WTC11 (cell line): ENCODE results near the gene TMEM134. TPM values are rescaled to one million over a fixed set of nuclear protein-coding genes. Genes with fewer than 3 reads are reported as not detected.

ENCODE experiments used
- ATAC-seq: fragments of 200-7000 bp; cut with Tn5 transposase; 2 replicates; pipeline ENCODE4 v1.10.0; 2021; ENCODE audit warnings: mild to moderate bottlenecking, moderate library complexity
- CTCF ChIA-PET: fragments of 300-600 bp; sonication (Branson Sonifier 250); formaldehyde crosslinking; loops from one replicate; lab custom pipeline; 2021; ENCODE audit warnings: antibody characterized with exemption; lab: Charles Lee
- POLR2A ChIA-PET: fragments of 350-600 bp; sonication (Branson Sonifier 250); formaldehyde crosslinking; loops from one replicate; lab custom pipeline; 2021; ENCODE audit warnings: antibody characterized with exemption; lab: Charles Lee
- DNase-seq: peaks from one replicate; pipeline ENCODE4 v3.0.0; 2021; ENCODE audit warnings: low spot score
- H3K27ac Mint-ChIP-seq: 2 replicates; pipeline ENCODE4 v1.8.0; 2021; ENCODE audit warnings: mixed read lengths
- H3K27me3 Mint-ChIP-seq: 2 replicates; pipeline ENCODE4 v1.8.0; 2021; ENCODE audit warnings: low read depth, mild to moderate bottlenecking, moderate library complexity, mixed read lengths
- H3K36me3 Mint-ChIP-seq: 2 replicates; pipeline ENCODE4 v1.8.0; 2021; ENCODE audit warnings: mixed read lengths
- H3K4me1 Mint-ChIP-seq: 2 replicates; pipeline ENCODE4 v1.8.0; 2022; ENCODE audit warnings: mixed read lengths
- H3K4me3 Mint-ChIP-seq: 2 replicates; pipeline ENCODE4 v1.8.0; 2021; ENCODE audit warnings: mild to moderate bottlenecking, moderate library complexity, mixed read lengths
- H3K9me3 Mint-ChIP-seq: 2 replicates; pipeline ENCODE4 v1.8.0; 2021; ENCODE audit warnings: mixed read lengths
- CBFB ChIP-seq: sonication (generic); formaldehyde crosslinking; IDR thresholded peaks from 2 replicates; pipeline ENCODE4 v1.8.1; 2022; ENCODE audit warnings: mild to moderate bottlenecking, low read depth, missing genetic modification reagents
- CREM ChIP-seq: sonication (generic); formaldehyde crosslinking; IDR thresholded peaks from 2 replicates; pipeline ENCODE4 v1.8.1; 2022; ENCODE audit warnings: mild to moderate bottlenecking, missing genetic modification reagents, moderate library complexity
- ETV6 ChIP-seq: sonication (generic); formaldehyde crosslinking; IDR thresholded peaks from 2 replicates; pipeline ENCODE4 v1.8.1; 2022; ENCODE audit warnings: mild to moderate bottlenecking, missing genetic modification reagents
- FOXK1 ChIP-seq: sonication (generic); formaldehyde crosslinking; IDR thresholded peaks from 2 replicates; pipeline ENCODE4 v1.8.0; 2022; ENCODE audit warnings: mild to moderate bottlenecking, moderate library complexity, missing genetic modification reagents
- GTF2I ChIP-seq: fragments of 250-450 bp; sonication (Bioruptor Pico); conservative IDR thresholded peaks from 2 replicates; pipeline ENCODE4 v1.4.0; 2021; ENCODE audit warnings: mild to moderate bottlenecking
- MYBL2 ChIP-seq: sonication (generic); formaldehyde crosslinking; IDR thresholded peaks from 2 replicates; pipeline ENCODE4 v1.8.1; 2023; ENCODE audit warnings: mild to moderate bottlenecking, moderate library complexity, missing genetic modification reagents
- NFATC4 ChIP-seq: fragments of 250-450 bp; sonication (Bioruptor Pico); IDR thresholded peaks from 2 replicates; pipeline ENCODE4 v1.9.0; 2021; ENCODE audit warnings: mild to moderate bottlenecking
- NFE2L1 ChIP-seq: sonication (generic); formaldehyde crosslinking; IDR thresholded peaks from 2 replicates; pipeline ENCODE4 v1.8.1; 2023; ENCODE audit warnings: missing genetic modification reagents
- OVOL2 ChIP-seq: fragments of 250-450 bp; sonication (Bioruptor Pico); IDR thresholded peaks from 2 replicates; pipeline ENCODE4 v1.9.0; 2021; ENCODE audit warnings: mild to moderate bottlenecking, borderline replicate concordance
- RORB ChIP-seq: fragments of 250-450 bp; sonication (Bioruptor Pico); IDR thresholded peaks from 2 replicates; pipeline ENCODE4 v1.9.0; 2021; ENCODE audit warnings: mild to moderate bottlenecking
- SOX15 ChIP-seq: fragments of 250-450 bp; sonication (Bioruptor Pico); IDR thresholded peaks from 2 replicates; pipeline ENCODE4 v1.9.0; 2021; ENCODE audit warnings: mild to moderate bottlenecking
- TEAD1 ChIP-seq: sonication (generic); formaldehyde crosslinking; IDR thresholded peaks from 2 replicates; pipeline ENCODE4 v1.8.0; 2022; ENCODE audit warnings: mild to moderate bottlenecking, missing genetic modification reagents
- ZBTB21 ChIP-seq: sonication (generic); formaldehyde crosslinking; IDR thresholded peaks from 2 replicates; pipeline ENCODE4 v1.8.1; 2023; ENCODE audit warnings: mild to moderate bottlenecking, missing genetic modification reagents, borderline replicate concordance
- ZNF317 ChIP-seq: sonication (generic); formaldehyde crosslinking; IDR thresholded peaks from 2 replicates; pipeline ENCODE4 v1.8.1; 2023; ENCODE audit warnings: low read depth, mild to moderate bottlenecking, moderate library complexity, missing genetic modification reagents, borderline replicate concordance
- ZNF423 ChIP-seq: fragments of 250-450 bp; sonication (Bioruptor Pico); IDR thresholded peaks from 2 replicates; pipeline ENCODE4 v2.1.2; 2022; ENCODE audit warnings: mild to moderate bottlenecking, moderate library complexity
- total RNA-seq: library from RNA; stranded (reverse); gene quantifications from 3 replicates; pipeline ENCODE4 v1.2.3, GENCODE V29; 2021
- TF ChIP-seq, protein P1 (sequence below): sonication (generic); formaldehyde crosslinking; IDR thresholded peaks from 2 replicates; pipeline ENCODE4 v1.8.0; 2023; ENCODE audit warnings: missing genetic modification reagents
- TF ChIP-seq, protein P2 (sequence below): sonication (generic); formaldehyde crosslinking; IDR thresholded peaks from 2 replicates; pipeline ENCODE4 v1.8.1; 2022; ENCODE audit warnings: low read depth, mild to moderate bottlenecking, moderate library complexity, missing genetic modification reagents, borderline replicate concordance
- TF ChIP-seq, protein P3 (sequence below): sonication (generic); formaldehyde crosslinking; conservative IDR thresholded peaks from 2 replicates; pipeline ENCODE4 v1.8.1; 2022; ENCODE audit warnings: mild to moderate bottlenecking, missing genetic modification reagents
- TF ChIP-seq, protein P4 (sequence below): sonication (generic); formaldehyde crosslinking; IDR thresholded peaks from 2 replicates; pipeline ENCODE4 v1.8.0; 2022; ENCODE audit warnings: mild to moderate bottlenecking, missing genetic modification reagents
- TF ChIP-seq, protein P5 (sequence below): sonication (generic); formaldehyde crosslinking; IDR thresholded peaks from 2 replicates; pipeline ENCODE4 v1.8.1; 2022; ENCODE audit warnings: mild to moderate bottlenecking, missing genetic modification reagents, moderate library complexity, borderline replicate concordance
- TF ChIP-seq, protein P6 (sequence below): sonication (generic); formaldehyde crosslinking; IDR thresholded peaks from 2 replicates; pipeline ENCODE4 v1.8.1; 2022; ENCODE audit warnings: low read depth, missing genetic modification reagents, borderline replicate concordance
- TF ChIP-seq, protein P7 (sequence below): fragments of 250-450 bp; sonication (Bioruptor Pico); IDR thresholded peaks from 2 replicates; pipeline ENCODE4 v1.8.0; 2021; ENCODE audit warnings: mild to moderate bottlenecking
- TF ChIP-seq, protein P8 (sequence below): sonication (generic); formaldehyde crosslinking; IDR thresholded peaks from 2 replicates; pipeline ENCODE4 v1.8.0; 2022; ENCODE audit warnings: mild to moderate bottlenecking, missing genetic modification reagents

TMEM134 gene
- total RNA-seq, 1 experiment from 2014 or later: 55.6 TPM

DNA sequence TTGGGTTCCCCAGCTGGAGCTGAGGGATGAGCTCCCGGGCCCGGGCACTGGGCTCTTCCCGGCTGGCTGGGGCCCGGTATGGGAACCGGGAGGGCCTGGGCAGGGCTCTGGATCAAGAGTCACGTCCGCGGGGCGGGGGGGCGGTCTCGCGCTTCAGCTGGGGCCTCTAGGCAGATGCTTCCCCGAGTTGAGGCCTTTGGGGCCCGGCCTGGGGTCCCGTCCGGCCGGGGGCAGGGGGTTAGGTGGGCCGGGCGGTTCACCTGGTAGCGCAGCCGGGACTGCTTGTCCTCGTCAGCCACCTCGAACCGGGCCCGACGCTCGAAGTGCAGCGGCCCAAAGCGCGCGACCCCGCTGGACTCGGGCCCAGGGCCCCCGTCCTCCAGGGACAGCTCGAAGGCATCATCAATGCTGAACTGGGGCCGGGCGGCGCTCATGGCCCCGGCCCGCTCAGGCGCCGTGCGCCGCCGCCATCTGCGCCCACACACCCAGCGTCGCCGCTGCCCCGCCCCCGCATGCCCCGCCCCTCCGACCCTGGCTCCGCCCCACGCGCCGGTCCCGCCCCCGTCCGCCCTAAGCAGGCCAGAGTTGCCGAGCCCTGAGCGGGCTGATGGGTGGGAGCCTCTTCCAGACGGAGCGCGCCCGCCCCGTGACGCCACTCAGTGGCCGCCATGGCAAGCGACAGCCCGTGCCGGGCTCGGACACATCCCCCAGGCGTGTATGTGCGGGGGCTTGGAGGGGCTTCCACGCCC is at the start of gene TMEM134 (continued):
- 0 out of 2 replicates have a peak, but pooled peaks have one; percentile 47 for TF ChIP-seq ETV6 (CRISPR knock-in tag)
- no peak for TF ChIP-seq ZBTB21
- TF ChIP-seq, protein P1, sequence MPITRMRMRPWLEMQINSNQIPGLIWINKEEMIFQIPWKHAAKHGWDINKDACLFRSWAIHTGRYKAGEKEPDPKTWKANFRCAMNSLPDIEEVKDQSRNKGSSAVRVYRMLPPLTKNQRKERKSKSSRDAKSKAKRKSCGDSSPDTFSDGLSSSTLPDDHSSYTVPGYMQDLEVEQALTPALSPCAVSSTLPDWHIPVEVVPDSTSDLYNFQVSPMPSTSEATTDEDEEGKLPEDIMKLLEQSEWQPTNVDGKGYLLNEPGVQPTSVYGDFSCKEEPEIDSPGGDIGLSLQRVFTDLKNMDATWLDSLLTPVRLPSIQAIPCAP (CRISPR knock-in tag): no peak
- TF ChIP-seq, protein P2, sequence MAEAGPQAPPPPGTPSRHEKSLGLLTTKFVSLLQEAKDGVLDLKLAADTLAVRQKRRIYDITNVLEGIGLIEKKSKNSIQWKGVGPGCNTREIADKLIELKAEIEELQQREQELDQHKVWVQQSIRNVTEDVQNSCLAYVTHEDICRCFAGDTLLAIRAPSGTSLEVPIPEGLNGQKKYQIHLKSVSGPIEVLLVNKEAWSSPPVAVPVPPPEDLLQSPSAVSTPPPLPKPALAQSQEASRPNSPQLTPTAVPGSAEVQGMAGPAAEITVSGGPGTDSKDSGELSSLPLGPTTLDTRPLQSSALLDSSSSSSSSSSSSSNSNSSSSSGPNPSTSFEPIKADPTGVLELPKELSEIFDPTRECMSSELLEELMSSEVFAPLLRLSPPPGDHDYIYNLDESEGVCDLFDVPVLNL (CRISPR knock-in tag): no peak
- no peak for TF ChIP-seq NFE2L1
- TF ChIP-seq GTF2I (CRISPR knock-in tag): no peak
- no peak for TF ChIP-seq RORB (CRISPR knock-in tag)
- no peak for TF ChIP-seq OVOL2
- no peak for TF ChIP-seq ZNF423 (CRISPR knock-in tag)
- TF ChIP-seq, protein P3, sequence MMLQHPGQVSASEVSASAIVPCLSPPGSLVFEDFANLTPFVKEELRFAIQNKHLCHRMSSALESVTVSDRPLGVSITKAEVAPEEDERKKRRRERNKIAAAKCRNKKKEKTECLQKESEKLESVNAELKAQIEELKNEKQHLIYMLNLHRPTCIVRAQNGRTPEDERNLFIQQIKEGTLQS: no peak
- TF ChIP-seq, protein P4, sequence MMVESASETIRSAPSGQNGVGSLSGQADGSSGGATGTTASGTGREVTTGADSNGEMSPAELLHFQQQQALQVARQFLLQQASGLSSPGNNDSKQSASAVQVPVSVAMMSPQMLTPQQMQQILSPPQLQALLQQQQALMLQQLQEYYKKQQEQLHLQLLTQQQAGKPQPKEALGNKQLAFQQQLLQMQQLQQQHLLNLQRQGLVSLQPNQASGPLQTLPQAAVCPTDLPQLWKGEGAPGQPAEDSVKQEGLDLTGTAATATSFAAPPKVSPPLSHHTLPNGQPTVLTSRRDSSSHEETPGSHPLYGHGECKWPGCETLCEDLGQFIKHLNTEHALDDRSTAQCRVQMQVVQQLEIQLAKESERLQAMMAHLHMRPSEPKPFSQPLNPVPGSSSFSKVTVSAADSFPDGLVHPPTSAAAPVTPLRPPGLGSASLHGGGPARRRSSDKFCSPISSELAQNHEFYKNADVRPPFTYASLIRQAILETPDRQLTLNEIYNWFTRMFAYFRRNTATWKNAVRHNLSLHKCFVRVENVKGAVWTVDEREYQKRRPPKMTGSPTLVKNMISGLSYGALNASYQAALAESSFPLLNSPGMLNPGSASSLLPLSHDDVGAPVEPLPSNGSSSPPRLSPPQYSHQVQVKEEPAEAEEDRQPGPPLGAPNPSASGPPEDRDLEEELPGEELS: 0 out of 2 replicates have a peak, but pooled peaks have one; percentile 47
- TF ChIP-seq, protein P5, sequence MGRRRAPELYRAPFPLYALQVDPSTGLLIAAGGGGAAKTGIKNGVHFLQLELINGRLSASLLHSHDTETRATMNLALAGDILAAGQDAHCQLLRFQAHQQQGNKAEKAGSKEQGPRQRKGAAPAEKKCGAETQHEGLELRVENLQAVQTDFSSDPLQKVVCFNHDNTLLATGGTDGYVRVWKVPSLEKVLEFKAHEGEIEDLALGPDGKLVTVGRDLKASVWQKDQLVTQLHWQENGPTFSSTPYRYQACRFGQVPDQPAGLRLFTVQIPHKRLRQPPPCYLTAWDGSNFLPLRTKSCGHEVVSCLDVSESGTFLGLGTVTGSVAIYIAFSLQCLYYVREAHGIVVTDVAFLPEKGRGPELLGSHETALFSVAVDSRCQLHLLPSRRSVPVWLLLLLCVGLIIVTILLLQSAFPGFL: no peak
- no peak for TF ChIP-seq CBFB
- no peak; the same call in 1 of the 2 replicates for TF ChIP-seq CREM
- TF ChIP-seq SOX15 (CRISPR knock-in tag): no peak
- TF ChIP-seq NFATC4 (CRISPR knock-in tag): no peak

DNA sequence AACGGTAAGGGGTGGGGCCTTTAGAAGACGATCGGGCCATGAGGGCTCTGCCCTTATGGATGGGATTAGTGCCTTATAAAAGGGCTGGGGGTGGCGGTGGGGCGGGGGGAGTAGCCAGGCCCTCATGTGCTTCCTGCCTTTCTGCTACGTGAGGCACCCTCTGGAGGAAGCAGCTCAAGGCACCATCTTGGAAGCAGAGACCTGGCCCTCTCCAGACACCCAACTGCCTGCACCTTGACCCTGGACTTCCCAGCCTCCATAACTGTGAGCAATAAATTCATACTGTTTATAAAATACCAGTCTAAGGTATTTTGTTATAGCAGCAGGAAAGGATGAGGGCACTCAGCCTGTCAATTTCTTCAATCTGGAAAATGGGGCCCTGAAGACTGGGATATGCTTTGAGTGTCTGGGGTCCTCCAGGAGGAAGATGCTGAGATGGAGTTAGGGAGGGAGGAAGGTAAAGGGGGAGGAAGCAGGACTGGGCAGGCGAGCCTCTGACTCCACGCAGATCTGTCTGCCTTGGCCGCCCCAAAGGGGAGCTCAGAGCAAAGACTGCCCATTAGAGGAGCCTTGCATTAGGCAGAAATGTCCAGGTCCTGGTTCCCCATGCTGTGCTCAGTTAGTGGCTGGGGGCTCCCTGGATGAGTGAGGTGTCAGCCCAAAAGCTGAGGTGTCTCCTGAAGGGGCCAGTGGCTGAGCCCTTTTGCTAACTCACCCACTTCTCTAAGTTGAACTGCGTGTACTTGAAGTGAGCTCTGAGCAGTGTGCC is 48.9 kb upstream of the TMEM134 start:
- ATAC-seq (no peak), DNase-seq (no peak)
- no peaks in the 10 kb centered on the region for H3K36me3 Mint-ChIP-seq
- CTCF ChIA-PET: interaction anchor here (2.2 kb wide), 1 partner anchor 55 kb away, joined by 5 read pairs; no protein-coding TSS in a partner anchor
- POLR2A ChIA-PET: no interaction called here
- no peaks in the 10 kb centered on the region for H3K4me1 Mint-ChIP-seq
- peaks cover 12% of the 10 kb centered on the region for H3K27me3 Mint-ChIP-seq
- H3K27ac Mint-ChIP-seq: no peak overlapping the region
- no peaks in the 10 kb centered on the region; the same call in 1 of the 2 replicates for H3K9me3 Mint-ChIP-seq
- H3K4me3 Mint-ChIP-seq: no peak overlapping the region
- TF ChIP-seq, protein P6, sequence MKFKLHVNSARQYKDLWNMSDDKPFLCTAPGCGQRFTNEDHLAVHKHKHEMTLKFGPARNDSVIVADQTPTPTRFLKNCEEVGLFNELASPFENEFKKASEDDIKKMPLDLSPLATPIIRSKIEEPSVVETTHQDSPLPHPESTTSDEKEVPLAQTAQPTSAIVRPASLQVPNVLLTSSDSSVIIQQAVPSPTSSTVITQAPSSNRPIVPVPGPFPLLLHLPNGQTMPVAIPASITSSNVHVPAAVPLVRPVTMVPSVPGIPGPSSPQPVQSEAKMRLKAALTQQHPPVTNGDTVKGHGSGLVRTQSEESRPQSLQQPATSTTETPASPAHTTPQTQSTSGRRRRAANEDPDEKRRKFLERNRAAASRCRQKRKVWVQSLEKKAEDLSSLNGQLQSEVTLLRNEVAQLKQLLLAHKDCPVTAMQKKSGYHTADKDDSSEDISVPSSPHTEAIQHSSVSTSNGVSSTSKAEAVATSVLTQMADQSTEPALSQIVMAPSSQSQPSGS (CRISPR knock-in tag): no peak
- TF ChIP-seq, protein P2 (CRISPR knock-in tag): no peak
- TF ChIP-seq, protein P7, sequence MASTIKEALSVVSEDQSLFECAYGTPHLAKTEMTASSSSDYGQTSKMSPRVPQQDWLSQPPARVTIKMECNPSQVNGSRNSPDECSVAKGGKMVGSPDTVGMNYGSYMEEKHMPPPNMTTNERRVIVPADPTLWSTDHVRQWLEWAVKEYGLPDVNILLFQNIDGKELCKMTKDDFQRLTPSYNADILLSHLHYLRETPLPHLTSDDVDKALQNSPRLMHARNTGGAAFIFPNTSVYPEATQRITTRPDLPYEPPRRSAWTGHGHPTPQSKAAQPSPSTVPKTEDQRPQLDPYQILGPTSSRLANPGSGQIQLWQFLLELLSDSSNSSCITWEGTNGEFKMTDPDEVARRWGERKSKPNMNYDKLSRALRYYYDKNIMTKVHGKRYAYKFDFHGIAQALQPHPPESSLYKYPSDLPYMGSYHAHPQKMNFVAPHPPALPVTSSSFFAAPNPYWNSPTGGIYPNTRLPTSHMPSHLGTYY (CRISPR knock-in tag): no peak
- TF ChIP-seq CBFB (no peak), ZBTB21 (no peak), FOXK1 (CRISPR knock-in tag) (no peak), TEAD1 (CRISPR knock-in tag) (no peak), MYBL2 (CRISPR knock-in tag) (no peak), ZNF317 (no peak)
- TF ChIP-seq, protein P8, sequence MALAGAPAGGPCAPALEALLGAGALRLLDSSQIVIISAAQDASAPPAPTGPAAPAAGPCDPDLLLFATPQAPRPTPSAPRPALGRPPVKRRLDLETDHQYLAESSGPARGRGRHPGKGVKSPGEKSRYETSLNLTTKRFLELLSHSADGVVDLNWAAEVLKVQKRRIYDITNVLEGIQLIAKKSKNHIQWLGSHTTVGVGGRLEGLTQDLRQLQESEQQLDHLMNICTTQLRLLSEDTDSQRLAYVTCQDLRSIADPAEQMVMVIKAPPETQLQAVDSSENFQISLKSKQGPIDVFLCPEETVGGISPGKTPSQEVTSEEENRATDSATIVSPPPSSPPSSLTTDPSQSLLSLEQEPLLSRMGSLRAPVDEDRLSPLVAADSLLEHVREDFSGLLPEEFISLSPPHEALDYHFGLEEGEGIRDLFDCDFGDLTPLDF (CRISPR knock-in tag): no peak
- TF ChIP-seq, protein P5: no peak
